OCI-LY7 (cell line): Measurements from ENCODE around the gene IZUMO1. TPM values are rescaled to one million over a fixed set of nuclear protein-coding genes. Genes with fewer than 3 reads are reported as not detected.

Experiments
- BruUV-seq: library from RNA; stranded (reverse); fragments of 400-500 nt; replicated peaks from 2 replicates; lab custom pipeline; 2021; lab: Mats Ljungman, UMichigan
- CTCF ChIA-PET: fragments of 300-600 bp; sonication (Branson Sonifier 250); formaldehyde crosslinking; loops from one replicate; lab custom pipeline; 2022; ENCODE audit warnings: antibody characterized with exemption; ENCODE audit not compliant: unreplicated experiment; lab: Charles Lee
- POLR2A ChIA-PET: fragments of 300-600 bp; sonication (Branson Sonifier 250); formaldehyde crosslinking; loops from one replicate; lab custom pipeline; 2022; ENCODE audit warnings: antibody characterized with exemption; lab: Charles Lee
- DNase-seq: peaks from one replicate; pipeline ENCODE4 v3.0.0-alpha.2; 2015; ENCODE audit warnings: low spot score
- H2AFZ ChIP-seq: fragments of 200-600 bp; sonication (generic), shearing (Covaris generic); 2 replicates; pipeline ENCODE4 v1.6.1; 2014; ENCODE audit warnings: mild to moderate bottlenecking, antibody characterized with exemption, low read length, moderate library complexity
- H3K27ac ChIP-seq: fragments of 200-600 bp; sonication (generic); 2 replicates; pipeline ENCODE4 v1.5.1; 2014; ENCODE audit warnings: mixed run types, low read depth, mild to moderate bottlenecking, moderate library complexity, low read length, inconsistent platforms; ENCODE audit not compliant: poor library complexity, severe bottlenecking
- H3K36me3 ChIP-seq: fragments of 200-600 bp; sonication (generic); 2 replicates; pipeline ENCODE4 v1.6.1; 2014; ENCODE audit warnings: mild to moderate bottlenecking, antibody characterized with exemption, low read length, moderate library complexity, mixed read lengths; ENCODE audit not compliant: insufficient read depth
- H3K4me1 ChIP-seq: fragments of 200-600 bp; sonication (generic); 2 replicates; pipeline ENCODE4 v1.5.1; 2014; ENCODE audit warnings: mild to moderate bottlenecking, low read length; ENCODE audit not compliant: insufficient read depth, poor library complexity, severe bottlenecking
- H3K4me2 ChIP-seq: fragments of 200-600 bp; sonication (generic); 2 replicates; pipeline ENCODE4 v1.6.1; 2014; ENCODE audit warnings: mild to moderate bottlenecking, low read length
- H3K4me3 ChIP-seq: fragments of 200-600 bp; sonication (generic); 2 replicates; pipeline ENCODE4 v1.5.1; 2014; ENCODE audit warnings: mild to moderate bottlenecking, low read depth, low read length; ENCODE audit not compliant: poor library complexity, severe bottlenecking
- H3K79me2 ChIP-seq: fragments of 200-600 bp; sonication (generic); 2 replicates; pipeline ENCODE4 v1.6.1; 2016; ENCODE audit warnings: low read depth, mild to moderate bottlenecking, low read length, moderate library complexity, mixed read lengths; ENCODE audit not compliant: insufficient read depth
- H3K9me2 ChIP-seq: fragments of 200-600 bp; sonication (generic); 2 replicates; pipeline ENCODE4 v1.6.1; 2016; ENCODE audit warnings: mild to moderate bottlenecking, low read length, mixed read lengths; ENCODE audit not compliant: insufficient read depth
- H3K9me3 ChIP-seq: fragments of 200-600 bp; sonication (generic); 2 replicates; pipeline ENCODE4 v1.6.1; 2014; ENCODE audit warnings: mild to moderate bottlenecking, mixed run types, low read length, mixed read lengths
- H4K20me1 ChIP-seq: fragments of 200-600 bp; sonication (generic); 2 replicates; pipeline ENCODE4 v1.6.1; 2014; ENCODE audit warnings: mild to moderate bottlenecking, antibody characterized with exemption, low read length, moderate library complexity, mixed read lengths; ENCODE audit not compliant: insufficient read depth
- CTCF ChIP-seq: fragments of 200-600 bp; sonication (generic); conservative IDR thresholded peaks from 2 replicates; pipeline ENCODE4 v1.5.1; 2014; ENCODE audit warnings: mild to moderate bottlenecking, antibody characterized with exemption, low read length, moderate library complexity, mixed read lengths
- EZH2phosphoT487 ChIP-seq: fragments of 200-600 bp; sonication (generic); IDR thresholded peaks from 2 replicates; pipeline ENCODE4 v1.6.1; 2018; ENCODE audit warnings: low read depth, borderline replicate concordance, mild to moderate bottlenecking, mixed run types, antibody characterized with exemption, low read length, moderate library complexity, mixed read lengths
- intact Hi-C: fragments of 100-400 bp; cut with micrococcal nuclease; formaldehyde crosslinking; loops from one replicate; pipeline ENCODE4 v1.10.0; 2022; ENCODE audit not compliant: unreplicated experiment
- total RNA-seq, 2 experiments: library from RNA; depleted of rRNA in 1 of 2; stranded (reverse); fragments of >200 nt in 1 of 2; shearing (Covaris generic) in 1 of 2; gene quantifications; 2 replicates each; pipeline ENCODE4 v1.2.3, GENCODE V29; 2014 to 2022

Gene IZUMO1
- total RNA-seq, 2 experiments from 2014 or later = not detected

DNA sequence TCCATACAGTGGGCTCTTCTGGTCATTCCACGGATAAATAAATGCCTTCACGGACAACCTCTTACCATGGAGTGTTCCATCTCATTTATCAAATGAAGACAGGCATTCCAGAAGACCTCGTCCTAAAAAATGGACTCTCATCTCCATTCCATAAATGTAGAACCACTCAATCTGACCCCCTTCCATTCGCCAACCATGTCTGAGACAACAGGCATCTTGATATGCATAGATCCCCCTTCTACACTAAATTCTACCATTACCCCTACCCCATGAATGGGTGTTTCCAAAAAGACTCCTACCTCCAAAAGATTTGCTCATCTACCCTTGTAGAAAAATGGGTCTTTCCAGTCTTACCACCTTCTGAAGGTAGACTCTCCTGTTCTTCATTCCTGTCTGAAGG lies 15.3 kb downstream of the IZUMO1 start:
- TF ChIP-seq EZH2phosphoT487 (no peak), CTCF (no peak)
- ChIA-PET POLR2A (no interaction called here), CTCF (no interaction called here)
- Histone ChIP-seq H3K79me2 (no peaks in the 10 kb centered on the region), H3K4me2 (no peak overlapping the region), H3K4me3 (no peak overlapping the region), H3K36me3 (no peaks in the 10 kb centered on the region), H3K4me1 (peaks cover 6% of the 10 kb centered on the region), H3K9me2 (no peaks in the 10 kb centered on the region), H2AFZ (no peak overlapping the region), H3K9me3 (no peaks in the 10 kb centered on the region), H3K27ac (no peak overlapping the region), H4K20me1 (no peaks in the 10 kb centered on the region)
- DNase-seq = no peak
- no TSS peak for BruUV-seq
- intact Hi-C loops = no loop called here

GRCh38 chr19:48728911-48729664 lies 17.6 kb downstream of the IZUMO1 start:
- H3K9me3 ChIP-seq = no peaks in the 10 kb centered on the region; the same call in 1 of the 2 replicates
- TF ChIP-seq EZH2phosphoT487 (no peak), CTCF (no peak)
- ChIA-PET POLR2A (no interaction called here), CTCF (no interaction called here)
- no peaks in the 10 kb centered on the region for H3K36me3 ChIP-seq
- peaks cover 22% of the 10 kb centered on the region for H3K4me1 ChIP-seq
- no peaks in the 10 kb centered on the region for H4K20me1 ChIP-seq
- intact Hi-C loops = no loop called here
- no peaks in the 10 kb centered on the region for H3K79me2 ChIP-seq
- BruUV-seq = no TSS peak
- H3K27ac ChIP-seq = no peak overlapping the region
- no peak overlapping the region for H3K4me3 ChIP-seq
- no peak overlapping the region for H2AFZ ChIP-seq
- H3K4me2 ChIP-seq = no peak overlapping the region
- no peak for DNase-seq
- H3K9me2 ChIP-seq = no peaks in the 10 kb centered on the region

GRCh38 chr19:48726556-48726955 lies 20.2 kb downstream of the IZUMO1 start:
- Histone ChIP-seq H3K4me1 (peaks cover 22% of the 10 kb centered on the region), H3K36me3 (no peaks in the 10 kb centered on the region), H3K27ac (peak overlapping the region; percentile 22), H3K4me2 (peak overlapping the region; percentile 29), H4K20me1 (no peaks in the 10 kb centered on the region), H3K79me2 (no peaks in the 10 kb centered on the region), H3K4me3 (peak overlapping the region; percentile 28), H3K9me3 (no peaks in the 10 kb centered on the region; the same call in 1 of the 2 replicates), H2AFZ (peak overlapping the region; percentile 92), H3K9me2 (no peaks in the 10 kb centered on the region)
- DNase-seq = peak; percentile 83
- no TSS peak for BruUV-seq
- TF ChIP-seq CTCF (no peak), EZH2phosphoT487 (no peak)
- CTCF ChIA-PET = no interaction called here
- intact Hi-C loops = no loop called here
- POLR2A ChIA-PET = interaction anchor here (1.0 to 1.3 kb wide), 2 partner anchors 10 to 16 kb away, joined by 3 to 6 read pairs; no protein-coding TSS in a partner anchor
